ENCODE data around the gene C2orf72. TPM values are rescaled to one million over a fixed set of nuclear protein-coding genes. Genes with fewer than 3 reads are reported as not detected.

C2orf72 gene
- total RNA-seq, 1 experiment from 2014 or later = 0.40 TPM

DNA sequence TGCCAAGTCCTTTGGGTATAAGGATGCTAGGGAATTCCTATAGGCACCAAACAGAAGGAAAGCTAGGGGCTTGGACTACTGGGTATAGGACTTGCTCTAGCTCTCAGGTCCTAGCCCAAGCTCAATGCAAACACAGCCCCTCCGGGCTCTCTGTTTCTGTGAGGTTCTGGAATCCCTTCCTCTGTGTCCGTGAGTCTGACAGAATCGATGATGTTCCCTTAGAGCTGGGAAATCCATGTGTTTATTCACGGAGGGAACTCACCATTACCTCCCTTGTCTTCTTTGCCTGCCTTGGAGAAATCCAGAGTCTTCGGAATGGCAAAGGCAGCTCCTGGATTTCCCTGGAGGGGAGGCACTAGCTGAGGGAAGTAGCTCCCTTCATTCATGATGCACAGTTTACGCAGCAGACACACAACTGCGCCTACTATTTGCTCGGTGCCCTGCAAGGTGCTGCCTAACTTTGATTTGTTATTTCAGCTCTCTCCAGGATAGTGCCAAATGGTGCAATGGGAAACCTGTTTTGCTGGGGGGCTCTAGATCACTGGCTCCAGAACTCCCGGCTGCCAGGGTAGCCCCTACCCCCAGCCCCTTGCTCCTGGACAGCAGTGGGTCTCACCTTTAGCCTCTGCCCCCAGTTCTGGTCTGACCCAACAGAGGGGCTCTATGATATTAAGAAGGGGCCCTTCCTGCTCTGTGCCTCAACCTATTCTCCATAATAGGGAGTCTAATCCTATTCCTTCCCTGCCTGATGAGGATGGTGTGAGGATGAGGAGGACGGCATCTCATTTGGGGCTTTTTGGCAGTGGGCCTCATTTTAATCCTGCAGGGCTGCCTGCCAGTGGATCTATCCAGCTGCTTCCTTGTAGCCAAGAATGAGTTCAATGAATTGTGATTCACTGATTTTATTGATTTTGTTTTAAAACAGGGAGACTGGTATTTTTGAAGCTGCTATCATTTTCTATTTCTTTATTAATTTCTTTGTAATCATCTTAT lies 10.9 kb downstream of the C2orf72 start:
- Histone ChIP-seq H3F3A (ENCODE audit: low read length, unreplicated experiment) (no peaks in the 10 kb centered on the region), H3K79me2 (ENCODE audit: low read length) (no peaks in the 10 kb centered on the region), H2AFZ (ENCODE audit: low read length) (no peak overlapping the region), H3K27ac (ENCODE audit: low read length) (no peak overlapping the region), H3K9me3 (ENCODE audit: low read length) (no peaks in the 10 kb centered on the region), H3K4me3 (ENCODE audit: low read length) (no peak overlapping the region), H4K20me1 (ENCODE audit: low read length) (no peaks in the 10 kb centered on the region), H3K4me1 (ENCODE audit: insufficient read depth, low read length) (no peaks in the 10 kb centered on the region), H3K4me2 (ENCODE audit: low read length) (no peak overlapping the region), H3K27me3 (ENCODE audit: low read length) (no peaks in the 10 kb centered on the region), H3K9me2 (replicated peaks; ENCODE audit: low read length) (no peaks in the 10 kb centered on the region), H3K36me3 (ENCODE audit: low read depth, low read length) (no peaks in the 10 kb centered on the region), H3K9ac (ENCODE audit: low read length) (no peak overlapping the region)
- intact Hi-C loops (cut with micrococcal nuclease) = no loop called here
- DNase-seq = no peak
- CTCF ChIA-PET = no interaction called here
- TF ChIP-seq EZH2phosphoT487 (IDR thresholded peaks at IDR 0.05; ENCODE audit: borderline replicate concordance, low read length) (no peak), EZH2 (IDR thresholded peaks at IDR 0.05; ENCODE audit: low read length, unreplicated experiment) (no peak)
- TF ChIP-seq, protein P1, sequence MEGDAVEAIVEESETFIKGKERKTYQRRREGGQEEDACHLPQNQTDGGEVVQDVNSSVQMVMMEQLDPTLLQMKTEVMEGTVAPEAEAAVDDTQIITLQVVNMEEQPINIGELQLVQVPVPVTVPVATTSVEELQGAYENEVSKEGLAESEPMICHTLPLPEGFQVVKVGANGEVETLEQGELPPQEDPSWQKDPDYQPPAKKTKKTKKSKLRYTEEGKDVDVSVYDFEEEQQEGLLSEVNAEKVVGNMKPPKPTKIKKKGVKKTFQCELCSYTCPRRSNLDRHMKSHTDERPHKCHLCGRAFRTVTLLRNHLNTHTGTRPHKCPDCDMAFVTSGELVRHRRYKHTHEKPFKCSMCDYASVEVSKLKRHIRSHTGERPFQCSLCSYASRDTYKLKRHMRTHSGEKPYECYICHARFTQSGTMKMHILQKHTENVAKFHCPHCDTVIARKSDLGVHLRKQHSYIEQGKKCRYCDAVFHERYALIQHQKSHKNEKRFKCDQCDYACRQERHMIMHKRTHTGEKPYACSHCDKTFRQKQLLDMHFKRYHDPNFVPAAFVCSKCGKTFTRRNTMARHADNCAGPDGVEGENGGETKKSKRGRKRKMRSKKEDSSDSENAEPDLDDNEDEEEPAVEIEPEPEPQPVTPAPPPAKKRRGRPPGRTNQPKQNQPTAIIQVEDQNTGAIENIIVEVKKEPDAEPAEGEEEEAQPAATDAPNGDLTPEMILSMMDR (conservative IDR thresholded peaks at IDR 0.05; ENCODE audit: low read depth, low read length) = no peak
- POLR2A ChIA-PET (ENCODE audit: unreplicated experiment) = interaction anchor here (0.6 to 0.8 kb wide), 2 partner anchors 10 to 416 kb away, joined by 3 to 7 read pairs; partner anchors contain the start of gene NCL
- ATAC-seq = no peak
- no TSS peak for BruUV-seq (replicated peaks)

DNA sequence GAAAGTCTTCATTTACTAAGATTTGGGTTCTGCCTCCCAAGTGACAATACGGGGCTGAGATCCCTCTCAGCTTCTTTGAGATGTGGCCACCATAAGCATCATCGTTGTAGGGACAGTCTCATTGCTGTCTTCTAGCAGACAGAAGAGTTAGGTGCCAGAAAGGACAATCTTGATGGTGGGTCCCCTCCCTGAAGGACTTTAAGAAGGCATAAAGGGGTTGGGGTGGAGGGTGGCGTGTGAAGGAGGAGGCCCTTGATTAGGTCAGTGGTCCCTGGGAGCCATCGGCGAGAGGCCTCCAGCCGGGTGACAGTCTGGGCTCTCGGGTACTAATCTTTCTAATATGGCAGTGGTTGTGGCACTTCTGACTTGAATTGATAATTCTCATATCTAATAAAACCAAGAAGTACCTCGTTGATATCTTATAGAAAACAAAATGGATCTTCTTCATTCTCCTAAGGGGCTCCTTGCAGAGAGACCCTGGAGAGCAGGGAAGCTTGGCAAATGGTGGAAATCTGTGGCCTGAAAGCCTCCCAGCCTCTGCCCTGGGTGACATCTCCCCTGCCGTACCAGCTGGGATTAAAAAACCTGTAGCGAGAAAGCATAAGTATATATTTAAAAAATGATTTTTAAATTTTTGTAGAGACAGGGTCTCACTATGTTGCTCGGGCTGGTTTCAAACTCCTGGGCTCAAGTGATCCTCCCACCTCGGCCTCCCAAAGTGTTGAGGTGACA lies 12.1 kb downstream of the C2orf72 start:
- Histone ChIP-seq H3K9ac (ENCODE audit: low read length) (no peak overlapping the region), H3K4me2 (ENCODE audit: low read length) (no peak overlapping the region), H3K27ac (ENCODE audit: low read length) (no peak overlapping the region), H3K4me1 (ENCODE audit: insufficient read depth, low read length) (no peaks in the 10 kb centered on the region), H3K79me2 (ENCODE audit: low read length) (no peaks in the 10 kb centered on the region), H3K4me3 (ENCODE audit: low read length) (no peak overlapping the region), H3K9me2 (replicated peaks; ENCODE audit: low read length) (no peaks in the 10 kb centered on the region), H3F3A (ENCODE audit: low read length, unreplicated experiment) (no peaks in the 10 kb centered on the region), H4K20me1 (ENCODE audit: low read length) (no peaks in the 10 kb centered on the region), H2AFZ (ENCODE audit: low read length) (no peak overlapping the region), H3K9me3 (ENCODE audit: low read length) (no peaks in the 10 kb centered on the region), H3K36me3 (ENCODE audit: low read depth, low read length) (no peaks in the 10 kb centered on the region), H3K27me3 (ENCODE audit: low read length) (no peaks in the 10 kb centered on the region)
- ChIA-PET CTCF (no interaction called here), POLR2A (ENCODE audit: unreplicated experiment) (no interaction called here)
- intact Hi-C loops (cut with micrococcal nuclease) = loop anchor here (5.0 kb wide), 1 partner anchor 227 kb away; no protein-coding TSS in a partner anchor
- TF ChIP-seq EZH2 (IDR thresholded peaks at IDR 0.05; ENCODE audit: low read length, unreplicated experiment) (no peak), EZH2phosphoT487 (IDR thresholded peaks at IDR 0.05; ENCODE audit: borderline replicate concordance, low read length) (no peak)
- TF ChIP-seq, protein P1 (conservative IDR thresholded peaks at IDR 0.05; ENCODE audit: low read depth, low read length) = no peak
- BruUV-seq (replicated peaks) = no TSS peak
- ATAC-seq = no peak
- DNase-seq = no peak
